Fibroblast of mammary gland (primary cell): ENCODE results near the gene FSTL4.

Source experiments
- DNase-seq: peaks from one replicate; pipeline ENCODE4 v3.0.0-alpha.2; 2010; ENCODE audit warnings: low read depth
- H3K4me3 ChIP-seq: 2 replicates; pipeline ENCODE4 v1.5.1; 2011; ENCODE audit warnings: low read depth, mild to moderate bottlenecking, low read length, moderate library complexity; ENCODE audit not compliant: control insufficient read depth
- TF ChIP-seq, protein P1 (sequence below): conservative IDR thresholded peaks from 2 replicates; pipeline ENCODE4 v1.5.1; 2011; ENCODE audit warnings: low read depth, low read length, inconsistent platforms; ENCODE audit not compliant: control insufficient read depth, insufficient read depth

FSTL4 gene

DNA sequence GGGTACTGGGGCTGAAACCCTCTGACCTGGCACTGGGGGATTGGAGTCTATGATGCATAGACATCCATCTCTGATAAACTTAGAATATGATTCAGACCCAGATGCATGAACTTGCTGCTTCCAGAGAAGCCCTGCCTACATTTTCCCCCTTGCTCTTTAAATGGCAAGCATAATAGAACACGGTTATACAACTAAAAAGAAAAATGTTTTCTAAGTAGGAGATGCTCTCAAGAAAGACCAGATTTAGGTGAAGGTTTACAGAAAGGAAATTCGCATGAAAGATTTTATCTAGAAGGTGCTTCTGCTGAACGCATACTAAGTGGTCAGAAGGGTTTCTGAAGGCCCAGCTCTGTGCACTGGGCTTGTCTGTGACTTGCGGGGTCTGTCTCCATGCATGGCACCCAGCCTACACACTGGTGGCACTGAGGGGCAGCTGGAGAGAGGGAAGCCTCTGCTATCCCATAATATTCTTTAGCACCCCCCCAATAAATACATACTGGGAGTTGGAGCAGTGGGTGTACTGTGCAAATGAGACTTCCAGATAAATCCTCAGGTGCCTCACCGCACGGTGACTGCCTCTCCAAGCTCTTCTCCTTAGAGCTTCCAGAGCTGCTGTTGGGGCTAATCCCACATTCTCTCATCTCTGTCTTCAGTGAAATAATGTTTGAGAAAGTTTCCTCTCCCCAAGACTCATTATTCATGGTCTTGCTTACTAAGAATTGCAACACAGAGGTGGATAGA is 114.6 kb downstream of the FSTL4 start:
- TF ChIP-seq, protein P1, sequence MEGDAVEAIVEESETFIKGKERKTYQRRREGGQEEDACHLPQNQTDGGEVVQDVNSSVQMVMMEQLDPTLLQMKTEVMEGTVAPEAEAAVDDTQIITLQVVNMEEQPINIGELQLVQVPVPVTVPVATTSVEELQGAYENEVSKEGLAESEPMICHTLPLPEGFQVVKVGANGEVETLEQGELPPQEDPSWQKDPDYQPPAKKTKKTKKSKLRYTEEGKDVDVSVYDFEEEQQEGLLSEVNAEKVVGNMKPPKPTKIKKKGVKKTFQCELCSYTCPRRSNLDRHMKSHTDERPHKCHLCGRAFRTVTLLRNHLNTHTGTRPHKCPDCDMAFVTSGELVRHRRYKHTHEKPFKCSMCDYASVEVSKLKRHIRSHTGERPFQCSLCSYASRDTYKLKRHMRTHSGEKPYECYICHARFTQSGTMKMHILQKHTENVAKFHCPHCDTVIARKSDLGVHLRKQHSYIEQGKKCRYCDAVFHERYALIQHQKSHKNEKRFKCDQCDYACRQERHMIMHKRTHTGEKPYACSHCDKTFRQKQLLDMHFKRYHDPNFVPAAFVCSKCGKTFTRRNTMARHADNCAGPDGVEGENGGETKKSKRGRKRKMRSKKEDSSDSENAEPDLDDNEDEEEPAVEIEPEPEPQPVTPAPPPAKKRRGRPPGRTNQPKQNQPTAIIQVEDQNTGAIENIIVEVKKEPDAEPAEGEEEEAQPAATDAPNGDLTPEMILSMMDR: no peak
- DNase-seq: no peak
- H3K4me3 ChIP-seq: no peak overlapping the region

DNA sequence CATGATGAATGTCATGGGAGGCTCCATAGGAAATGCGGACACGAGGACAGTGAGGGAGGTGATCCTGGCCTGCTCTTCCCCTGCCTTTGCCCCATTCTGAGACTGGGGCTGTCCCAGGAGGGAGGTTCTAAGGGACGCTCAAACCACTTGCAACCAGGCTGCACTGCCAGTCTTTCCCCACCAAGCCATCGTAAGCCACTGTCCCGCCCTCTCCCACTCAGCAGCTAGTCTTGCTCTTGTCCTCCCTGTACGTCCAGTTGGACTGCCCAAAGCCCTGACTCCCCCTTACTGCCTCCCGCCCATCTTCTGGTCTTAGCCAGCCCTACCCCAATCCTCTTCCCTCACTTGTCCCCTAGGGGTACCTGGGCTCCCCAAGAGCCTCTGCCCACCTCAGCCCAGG is 115.7 kb downstream of the FSTL4 start:
- DNase-seq: no peak
- TF ChIP-seq, protein P1: no peak
- no peak overlapping the region for H3K4me3 ChIP-seq

DNA sequence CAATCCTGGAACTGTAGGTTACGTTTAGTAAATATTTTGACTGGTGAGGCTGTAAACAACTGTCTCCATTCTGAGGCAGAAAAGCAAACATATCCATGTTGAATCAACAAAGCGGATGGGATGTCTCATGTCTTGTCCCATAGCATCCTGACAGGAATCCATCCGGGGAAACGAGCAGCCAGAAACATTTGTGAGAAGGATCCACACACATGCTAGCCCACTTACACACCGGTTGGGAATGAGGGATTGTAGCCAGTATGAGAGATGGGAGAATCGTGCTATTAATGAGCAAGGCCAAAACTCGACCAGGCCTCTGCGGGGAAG is 117.5 kb downstream of the FSTL4 start:
- TF ChIP-seq, protein P1: no peak

DNA sequence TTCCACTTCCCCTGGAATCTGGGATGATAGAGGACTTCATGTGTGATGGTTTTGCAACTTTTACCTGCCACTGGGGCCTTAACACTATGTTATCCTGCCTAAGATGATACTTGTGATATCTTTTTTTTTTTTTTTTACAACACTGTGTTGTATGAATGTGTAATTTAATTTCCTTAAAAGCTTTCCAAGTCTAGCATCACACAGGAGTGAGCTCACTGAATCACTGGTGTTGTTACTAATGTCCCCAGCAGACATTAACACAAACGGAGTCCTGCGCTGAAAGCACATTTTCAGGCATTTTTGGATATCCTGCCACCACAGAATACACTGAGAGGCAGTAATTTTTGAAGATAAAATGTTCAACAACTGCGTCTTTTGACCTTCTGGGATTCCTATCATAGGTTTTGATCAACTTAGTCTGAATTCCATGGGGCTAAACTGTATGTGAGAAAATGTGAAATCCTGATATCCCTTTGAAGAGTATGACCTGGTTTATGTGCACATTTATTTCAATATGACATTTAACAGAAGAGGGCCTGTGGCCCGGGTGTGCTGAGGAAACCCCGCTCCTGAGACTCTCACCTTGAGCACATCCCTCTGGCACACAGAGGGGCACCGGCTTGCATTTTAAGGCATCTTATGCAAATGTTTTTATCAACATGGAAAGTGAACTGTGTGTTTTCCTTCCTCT is 118.0 kb downstream of the FSTL4 start:
- TF ChIP-seq, protein P1: no peak
- DNase-seq: no peak

More for the DNA sequence above, 117.5 kb downstream of the FSTL4 start:
- no peak overlapping the region for H3K4me3 ChIP-seq
- DNase-seq: no peak

DNA sequence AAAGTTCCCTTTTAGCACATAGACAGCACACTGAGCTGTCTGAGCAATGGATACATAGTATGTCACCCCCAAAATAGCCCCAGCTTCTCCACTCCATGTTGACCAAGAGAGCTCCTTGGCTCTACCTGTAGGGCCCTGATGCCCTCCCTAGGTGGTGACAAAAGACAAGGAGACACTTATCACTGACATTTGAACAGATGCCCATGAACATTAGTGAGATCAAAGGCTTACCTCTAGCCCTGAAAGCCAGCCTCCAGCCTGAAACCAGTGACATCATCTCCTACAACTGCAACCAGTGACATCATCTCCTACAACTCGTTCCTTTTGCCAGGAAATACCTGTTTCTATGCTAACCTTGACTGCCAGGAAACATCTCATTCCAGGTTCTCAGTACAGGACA is 122.7 kb downstream of the FSTL4 start:
- no peak for DNase-seq

More for the DNA sequence above, 118.0 kb downstream of the FSTL4 start:
- H3K4me3 ChIP-seq: no peak overlapping the region

DNA sequence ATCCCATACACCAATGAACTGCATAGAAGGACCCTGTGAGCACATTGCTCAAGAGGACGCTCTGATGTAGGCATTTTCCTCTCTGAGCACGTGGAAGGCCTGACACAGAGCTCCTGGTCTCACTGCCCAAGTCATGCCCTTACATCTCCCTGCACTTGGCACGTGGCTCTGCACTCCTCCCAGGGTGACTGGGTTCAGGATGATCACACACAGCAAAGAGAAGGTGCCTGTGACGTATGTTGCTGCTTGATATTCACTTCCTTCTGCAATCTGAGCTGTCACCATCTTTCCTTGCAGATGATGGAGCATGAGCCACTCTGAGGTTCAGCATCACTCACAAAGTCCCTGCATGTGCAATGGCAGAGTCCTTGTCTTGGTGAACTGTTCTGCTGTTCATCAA is 125.2 kb downstream of the FSTL4 start:
- TF ChIP-seq, protein P1: no peak
- DNase-seq: no peak
- H3K4me3 ChIP-seq: no peak overlapping the region

More for the DNA sequence above, 122.7 kb downstream of the FSTL4 start:
- TF ChIP-seq, protein P1: no peak
- no peak overlapping the region for H3K4me3 ChIP-seq

DNA sequence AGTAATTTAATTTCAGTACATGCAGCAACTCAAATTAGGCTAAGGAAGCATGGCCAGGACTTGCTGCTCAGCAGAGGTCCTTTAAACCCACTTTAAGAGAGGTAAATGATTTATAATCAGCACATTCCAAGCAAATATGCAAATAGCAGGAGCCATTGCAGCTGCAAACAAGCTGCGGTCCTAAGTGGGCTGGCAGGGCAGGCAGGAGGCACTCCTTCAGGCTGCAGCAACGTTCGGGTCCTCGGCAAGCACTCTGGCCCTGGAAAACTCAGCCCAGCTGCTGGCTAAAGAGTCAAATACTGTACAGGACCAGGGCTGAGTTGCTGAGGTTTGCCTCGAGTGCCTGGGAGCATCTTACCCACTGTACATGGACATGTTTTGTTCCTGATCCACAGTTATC is 126.9 kb downstream of the FSTL4 start:
- no peak overlapping the region for H3K4me3 ChIP-seq
- DNase-seq: no peak
- TF ChIP-seq, protein P1: no peak
